Measurements from ENCODE around the gene MKNK1. TPM values are rescaled to one million over a fixed set of nuclear protein-coding genes. Genes with fewer than 3 reads are reported as not detected.

MKNK1 gene
- total RNA-seq, 1 donor from 2014 or later: 115 TPM

DNA sequence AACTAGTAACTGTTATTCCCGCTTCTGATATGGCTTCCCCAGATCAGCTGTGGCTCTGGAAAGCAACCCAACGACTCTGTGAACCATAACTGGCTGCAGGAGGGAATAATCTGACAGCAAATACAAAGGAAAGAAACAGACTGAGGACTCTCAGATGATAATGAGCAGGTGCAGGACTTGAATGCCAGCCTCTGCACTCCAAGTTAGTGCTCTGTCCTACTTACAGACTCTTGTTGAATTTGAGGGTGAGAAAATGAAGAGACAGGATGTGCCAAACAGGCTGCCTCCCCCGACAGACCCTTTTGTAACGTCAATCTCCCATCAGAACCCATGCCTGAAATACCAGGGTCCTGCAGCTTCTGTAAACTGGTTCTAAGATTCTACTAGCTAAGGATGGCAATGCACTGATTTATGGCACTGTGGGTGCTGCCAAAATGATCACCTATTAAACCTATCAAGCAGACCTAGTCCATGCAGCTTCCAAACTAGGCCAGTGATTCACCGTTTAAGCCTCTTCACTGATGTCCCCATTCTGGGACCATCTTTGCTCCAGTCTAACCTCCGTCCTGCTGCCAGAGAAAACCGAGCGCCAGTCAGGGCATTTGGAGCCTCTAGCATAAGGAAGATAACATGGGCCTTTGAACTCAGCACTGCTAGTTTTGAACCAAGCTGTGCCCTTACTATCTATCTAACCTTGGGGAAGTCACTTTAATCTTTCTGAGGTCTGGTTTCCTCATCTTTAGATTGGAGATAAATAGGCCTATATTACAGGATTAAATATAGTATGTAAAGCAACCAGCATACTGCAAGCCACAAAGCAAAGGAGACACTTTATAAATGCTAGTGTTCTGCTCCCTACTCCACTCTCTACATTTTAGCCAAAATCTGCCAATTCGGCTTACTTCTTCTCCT lies 4.8 kb downstream of the MKNK1 start:
- intact Hi-C loops (cut with micrococcal nuclease): no loop called here

DNA sequence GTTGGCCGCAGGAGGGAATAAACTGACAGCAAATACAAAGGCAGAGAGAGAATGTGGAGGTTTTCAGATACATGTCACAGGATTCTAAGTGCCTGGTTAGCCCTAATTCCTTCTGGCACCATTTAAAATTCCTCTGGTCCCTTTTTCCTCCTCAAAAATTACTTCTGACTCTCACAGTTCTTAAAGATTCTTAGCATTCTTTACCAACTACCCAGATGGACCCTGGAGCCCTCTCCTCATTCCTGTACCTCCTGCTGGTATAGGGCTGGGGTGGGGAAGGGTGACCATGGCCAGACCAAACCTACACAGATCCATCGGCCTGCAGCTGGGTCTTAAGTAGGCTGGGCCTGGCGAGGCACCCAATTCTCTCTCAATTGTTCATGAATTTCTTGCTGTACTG lies 7.2 kb downstream of the MKNK1 start:
- intact Hi-C loops (cut with micrococcal nuclease): no loop called here

DNA sequence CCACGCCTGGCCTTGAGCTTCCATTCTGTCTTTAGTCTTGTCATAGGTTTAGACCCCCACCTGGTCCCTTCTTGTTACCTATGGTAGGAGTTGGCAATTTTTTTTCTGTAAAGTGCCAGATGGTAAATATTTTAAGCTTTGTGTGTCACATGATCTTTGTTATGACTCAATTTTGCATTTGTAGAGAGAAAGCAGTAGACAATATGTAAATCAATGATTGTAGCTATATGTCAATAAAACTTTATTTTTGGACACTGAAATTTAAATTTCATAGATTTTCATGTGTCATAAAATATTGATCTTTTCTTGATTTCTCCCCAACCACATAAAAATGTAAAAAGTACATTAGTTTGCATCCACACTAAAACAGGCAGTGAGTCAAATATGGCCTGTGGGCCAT lies 8.0 kb downstream of the MKNK1 start:
- intact Hi-C loops (cut with micrococcal nuclease): no loop called here

DNA sequence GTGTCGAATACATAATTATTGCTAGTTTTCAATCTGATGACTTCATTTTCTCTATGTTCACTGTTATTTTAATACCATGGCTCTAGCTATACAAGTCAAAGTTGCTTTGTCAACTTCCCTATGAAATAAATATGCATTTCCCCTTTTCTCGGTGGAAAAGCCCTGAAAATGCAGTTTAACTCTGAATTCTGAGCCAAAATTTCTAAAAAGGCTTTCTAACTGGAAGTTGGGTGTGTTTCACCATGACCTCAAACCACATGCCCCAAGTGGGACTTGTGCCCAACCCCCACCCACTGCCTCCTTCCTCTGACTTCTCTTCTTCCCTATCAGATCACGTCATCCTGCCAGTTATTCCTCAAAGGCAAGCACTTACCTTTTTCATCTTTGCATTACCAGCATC lies 8.9 kb downstream of the MKNK1 start:
- intact Hi-C loops (cut with micrococcal nuclease): loop anchor here (2.0 kb wide), 1 partner anchor 14 kb away; no protein-coding TSS in a partner anchor

GRCh38 chr1:46594063-46594462 lies 10.0 kb downstream of the MKNK1 start:
- intact Hi-C loops (cut with micrococcal nuclease): loop anchor here (2.0 kb wide), 1 partner anchor 13 kb away; no protein-coding TSS in a partner anchor

GRCh38 chr1:46592823-46593222 lies 11.2 kb downstream of the MKNK1 start:
- intact Hi-C loops (cut with micrococcal nuclease): no loop called here

GRCh38 chr1:46589529-46589928 lies 14.5 kb downstream of the MKNK1 start:
- intact Hi-C loops (cut with micrococcal nuclease): no loop called here

GRCh38 chr1:46587069-46587468 lies 17.0 kb downstream of the MKNK1 start:
- intact Hi-C loops (cut with micrococcal nuclease): no loop called here

GRCh38 chr1:46585312-46585938 lies 18.6 kb downstream of the MKNK1 start:
- intact Hi-C loops (cut with micrococcal nuclease): no loop called here

- intact Hi-C loops (cut with micrococcal nuclease): loop anchor here (5.0 kb wide), 1 partner anchor 36 kb away; no protein-coding TSS in a partner anchor
Measured at GRCh38 chr1:46583494-46583893, 20.6 kb downstream of the MKNK1 start.

DNA sequence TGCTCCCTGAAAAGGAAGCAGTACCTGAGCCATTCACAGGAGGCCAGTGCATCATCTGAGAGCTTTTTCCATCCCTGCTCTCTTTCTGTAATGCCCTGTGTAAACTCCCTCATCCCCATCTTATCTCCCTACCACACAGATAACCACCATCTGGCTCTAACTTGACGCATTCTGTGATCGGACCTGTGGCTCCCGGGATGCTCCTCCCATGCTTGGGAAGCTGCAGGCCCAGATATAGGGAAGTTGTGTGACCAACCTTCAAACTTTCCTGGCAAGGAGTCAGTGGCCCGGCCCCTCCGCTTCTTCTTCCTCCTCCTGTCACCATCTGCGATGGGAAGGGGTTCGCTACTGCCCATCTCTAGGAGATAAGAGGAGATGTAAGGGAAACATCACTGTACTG lies 21.1 kb downstream of the MKNK1 start:
- intact Hi-C loops (cut with micrococcal nuclease): loop anchor here (5.0 kb wide), 1 partner anchor 36 kb away; no protein-coding TSS in a partner anchor

DNA sequence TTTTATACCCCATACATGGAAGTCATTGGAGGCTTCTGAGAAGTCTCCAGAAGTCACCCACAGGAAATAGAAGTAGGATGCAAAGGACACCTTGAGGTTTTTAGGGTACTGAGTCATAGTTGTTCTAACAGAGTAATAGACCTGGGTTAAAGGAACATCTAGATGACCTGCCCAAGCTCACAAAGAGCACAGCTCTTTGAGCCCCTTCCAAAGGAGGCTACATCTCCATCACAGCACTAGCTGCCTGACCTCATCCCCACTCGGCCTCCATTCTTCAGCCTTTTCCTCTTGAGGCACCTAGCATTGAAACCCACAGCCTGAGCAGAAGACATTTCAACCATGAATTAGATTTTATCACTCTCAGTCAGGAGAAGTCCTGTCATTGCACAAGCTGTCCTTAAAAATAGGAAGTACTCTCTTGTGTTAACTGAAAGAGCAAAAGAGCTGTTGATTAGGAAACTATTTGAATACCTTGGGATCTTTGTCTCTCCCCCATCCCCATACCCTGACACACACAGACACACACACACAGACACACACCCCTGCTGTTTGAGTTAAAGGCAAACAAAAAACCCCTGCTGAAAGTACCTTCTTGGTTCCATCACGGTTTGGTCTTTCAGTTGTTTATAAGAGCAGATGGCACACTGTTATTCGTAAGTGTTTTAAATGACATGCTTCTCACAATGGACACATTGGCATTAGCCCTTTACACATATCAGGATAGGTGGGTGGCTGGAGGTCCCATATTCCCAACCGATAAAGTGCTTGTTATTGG lies 22.2 kb downstream of the MKNK1 start:
- intact Hi-C loops (cut with micrococcal nuclease): loop anchor here (1.0 to 5.0 kb wide), 5 partner anchors 13 to 93 kb away; partner anchors contain the start of genes MKNK1 and MOB3C

GRCh38 chr1:46580140-46580903 lies 23.7 kb downstream of the MKNK1 start:
- intact Hi-C loops (cut with micrococcal nuclease): loop anchor here (2.0 to 5.0 kb wide), 2 partner anchors 14 to 33 kb away; no protein-coding TSS in a partner anchor

DNA sequence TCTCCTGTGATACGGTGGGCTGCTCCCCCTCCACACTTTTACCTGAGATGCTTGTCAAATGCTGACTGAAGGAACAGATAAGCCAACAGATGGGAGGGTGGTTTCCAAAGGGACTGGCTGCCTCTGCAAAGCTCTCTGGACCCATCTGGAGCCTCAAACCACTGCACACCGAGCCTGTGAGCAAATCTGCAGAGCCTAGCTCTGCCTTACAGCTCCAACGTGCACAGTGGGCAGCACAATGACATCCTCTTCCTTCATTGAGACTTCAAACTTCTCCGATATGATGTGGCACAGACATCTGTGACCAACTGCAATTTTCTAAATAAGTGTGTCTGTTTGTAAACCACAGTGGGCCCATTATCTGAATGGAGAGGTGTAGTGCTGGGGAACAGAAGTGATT lies 26.4 kb downstream of the MKNK1 start:
- intact Hi-C loops (cut with micrococcal nuclease): no loop called here

GRCh38 chr1:46576596-46576995 lies 27.5 kb downstream of the MKNK1 start:
- intact Hi-C loops (cut with micrococcal nuclease): no loop called here

DNA sequence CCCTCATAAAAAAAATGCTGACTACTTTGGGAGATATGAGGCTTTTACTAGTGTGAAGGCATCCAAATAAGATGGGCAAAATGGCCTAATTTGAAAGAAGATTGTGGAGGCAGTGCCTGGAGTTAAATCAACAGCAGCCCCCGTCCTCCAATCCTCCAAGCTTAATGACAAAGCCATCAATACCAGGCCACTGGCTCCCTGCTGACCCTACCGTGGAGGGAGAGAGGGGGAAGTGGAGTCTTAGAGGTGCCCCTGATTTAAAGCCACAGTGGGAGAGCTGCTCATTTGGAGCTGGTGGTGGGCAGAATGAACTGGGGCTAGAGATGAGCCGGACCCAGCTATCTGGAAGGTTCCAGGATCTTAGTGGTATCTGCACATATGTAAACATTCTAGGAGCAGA lies 28.3 kb downstream of the MKNK1 start:
- intact Hi-C loops (cut with micrococcal nuclease): no loop called here

DNA sequence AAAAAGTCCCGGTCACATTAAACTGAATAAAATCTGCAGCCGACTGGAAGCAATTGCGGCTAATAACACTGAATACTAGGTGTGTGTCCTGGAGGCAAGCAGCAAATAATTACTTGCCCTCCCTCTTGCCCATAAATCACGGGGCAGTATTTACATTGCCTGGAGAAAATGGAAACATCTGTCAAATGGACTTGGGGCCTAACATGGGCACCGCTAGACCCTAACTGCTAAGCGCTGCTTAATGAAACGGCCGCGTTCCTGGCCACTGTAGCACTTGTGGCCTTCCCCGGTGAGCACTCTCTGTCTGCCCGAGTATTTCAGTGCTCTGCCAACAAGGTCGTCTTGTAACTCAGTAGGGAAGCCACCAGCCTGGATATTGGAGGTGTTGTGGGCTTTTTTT lies 28.8 kb downstream of the MKNK1 start:
- intact Hi-C loops (cut with micrococcal nuclease): no loop called here

- intact Hi-C loops (cut with micrococcal nuclease): no loop called here
Measured at GRCh38 chr1:46571691-46572225, 32.3 kb downstream of the MKNK1 start.

GRCh38 chr1:46569884-46570725 lies 34.0 kb downstream of the MKNK1 start:
- intact Hi-C loops (cut with micrococcal nuclease): no loop called here

GRCh38 chr1:46569116-46569515 lies 35.0 kb downstream of the MKNK1 start:
- intact Hi-C loops (cut with micrococcal nuclease): no loop called here
